Calu3 (cell line): Measurements from ENCODE around the gene OSBPL8. TPM values are rescaled to one million over a fixed set of nuclear protein-coding genes. Genes with fewer than 3 reads are reported as not detected.
A peak's percentile ranks its signal among the peaks of the same experiment; 100 is the strongest.

Experiments
- BruUV-seq: library from RNA; stranded (reverse); fragments of 400-500 nt; replicated peaks from 2 replicates; lab custom pipeline; 2021; lab: Mats Ljungman, UMichigan
- CTCF ChIA-PET: fragments of 300-600 bp; sonication (Branson Sonifier 250); formaldehyde crosslinking; loops from one replicate; lab custom pipeline; 2022; ENCODE audit warnings: antibody characterized with exemption; lab: Charles Lee
- DNase-seq: peaks from one replicate; pipeline ENCODE4 v3.0.0; 2022
- H3K27ac Mint-ChIP-seq: one replicate; pipeline ENCODE4 v1.8.0; 2022; ENCODE audit warnings: mixed read lengths; ENCODE audit not compliant: unreplicated experiment
- H3K27me3 Mint-ChIP-seq: one replicate; pipeline ENCODE4 v1.8.0; 2022; ENCODE audit warnings: mixed read lengths; ENCODE audit not compliant: unreplicated experiment
- H3K36me3 Mint-ChIP-seq: one replicate; pipeline ENCODE4 v1.8.0; 2022; ENCODE audit warnings: mild to moderate bottlenecking, moderate library complexity, mixed read lengths; ENCODE audit not compliant: insufficient read depth, unreplicated experiment
- H3K4me1 Mint-ChIP-seq: one replicate; pipeline ENCODE4 v1.8.0; 2022; ENCODE audit warnings: mild to moderate bottlenecking, low read depth, mixed read lengths; ENCODE audit not compliant: unreplicated experiment
- H3K4me3 Mint-ChIP-seq: one replicate; pipeline ENCODE4 v1.8.0; 2022; ENCODE audit warnings: mild to moderate bottlenecking, low read depth, moderate library complexity, mixed read lengths; ENCODE audit not compliant: unreplicated experiment
- H3K9me3 Mint-ChIP-seq: one replicate; pipeline ENCODE4 v1.8.0; 2022; ENCODE audit warnings: low read depth, mixed read lengths; ENCODE audit not compliant: unreplicated experiment
- CTCF ChIP-seq: fragments of 200-600 bp; IDR thresholded peaks from one replicate; pipeline ENCODE4 v1.8.0; 2022; ENCODE audit warnings: antibody characterized with exemption; ENCODE audit not compliant: unreplicated experiment
- intact Hi-C: fragments of 100-400 bp; cut with micrococcal nuclease; formaldehyde crosslinking; loops from one replicate; pipeline ENCODE4 v1.10.0; 2022; ENCODE audit not compliant: unreplicated experiment
- total RNA-seq: library from RNA; stranded (reverse); gene quantifications from 2 replicates; pipeline ENCODE4 v1.2.3, GENCODE V29; 2022

Gene OSBPL8
- total RNA-seq, 1 experiment from 2014 or later, result 64.9 TPM

DNA sequence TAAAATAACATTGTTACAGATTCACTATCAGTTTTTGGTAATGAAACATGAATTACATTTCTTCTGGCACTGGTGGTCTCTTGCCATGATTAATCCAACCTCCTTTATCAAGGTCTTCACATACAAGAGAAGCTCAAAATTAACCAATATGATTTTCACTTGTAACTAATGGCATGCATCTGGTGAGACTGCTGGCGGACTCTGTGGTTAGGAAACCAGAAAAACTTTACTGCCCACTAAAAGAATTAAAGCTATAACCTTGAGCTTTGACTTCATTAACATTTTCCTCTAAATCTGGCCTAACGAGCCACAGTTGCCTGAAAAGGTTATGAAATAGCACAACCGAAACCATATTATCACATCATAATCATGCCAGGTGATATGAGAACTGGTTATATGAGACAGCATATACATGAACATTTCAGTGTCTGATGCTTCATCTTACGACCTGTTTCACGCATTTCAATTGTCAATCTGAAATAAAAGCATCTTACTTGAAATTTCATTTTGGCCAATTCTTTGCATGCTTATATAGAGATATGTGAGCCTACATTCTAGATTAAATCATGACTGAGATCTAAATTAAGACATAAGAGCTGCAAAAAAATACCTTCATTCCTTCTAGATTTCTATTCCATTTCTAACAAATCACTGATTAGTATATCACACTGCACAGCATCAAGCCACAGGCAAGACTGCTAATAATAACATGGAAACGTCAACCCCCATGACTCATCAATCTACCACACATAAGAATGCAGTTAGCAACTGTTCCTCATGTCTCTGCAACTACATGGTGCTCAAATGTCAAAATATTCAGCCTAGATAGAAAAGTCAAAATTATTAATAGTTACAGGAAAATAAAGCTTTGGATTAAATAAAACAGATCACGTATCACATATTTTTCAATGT lies 89.3 kb downstream of the OSBPL8 start:
- H3K27ac Mint-ChIP-seq, result no peak overlapping the region
- H3K36me3 Mint-ChIP-seq, result no peaks in the 10 kb centered on the region
- peak; percentile 34 for DNase-seq
- intact Hi-C loops, result no loop called here
- TF ChIP-seq CTCF, result no peak
- BruUV-seq, result no TSS peak
- CTCF ChIA-PET, result interaction anchor here (0.6 to 1.3 kb wide), 2 partner anchors 14 to 962 kb away, joined by 3 read pairs; no protein-coding TSS in a partner anchor
- no peaks in the 10 kb centered on the region for H3K9me3 Mint-ChIP-seq
- H3K4me1 Mint-ChIP-seq, result peaks cover 8% of the 10 kb centered on the region
- no peak overlapping the region for H3K4me3 Mint-ChIP-seq
- H3K27me3 Mint-ChIP-seq, result no peaks in the 10 kb centered on the region

- no peak for DNase-seq
- CTCF ChIA-PET, result no interaction called here
- H3K4me1 Mint-ChIP-seq, result peaks cover 20% of the 10 kb centered on the region
- no TSS peak for BruUV-seq
- no peaks in the 10 kb centered on the region for H3K36me3 Mint-ChIP-seq
- H3K27ac Mint-ChIP-seq, result no peak overlapping the region
- no peak overlapping the region for H3K4me3 Mint-ChIP-seq
- no peaks in the 10 kb centered on the region for H3K9me3 Mint-ChIP-seq
- intact Hi-C loops, result no loop called here
- no peaks in the 10 kb centered on the region for H3K27me3 Mint-ChIP-seq
- no peak for TF ChIP-seq CTCF
These were observed 94.9 kb downstream of the OSBPL8 start for GRCh38 chr12:76464631-76465166.

GRCh38 chr12:76462668-76463224 lies 96.8 kb downstream of the OSBPL8 start:
- H3K36me3 Mint-ChIP-seq, result no peaks in the 10 kb centered on the region
- no peaks in the 10 kb centered on the region for H3K9me3 Mint-ChIP-seq
- DNase-seq, result no peak
- H3K4me3 Mint-ChIP-seq, result no peak overlapping the region
- CTCF ChIA-PET, result no interaction called here
- no peak for TF ChIP-seq CTCF
- no TSS peak for BruUV-seq
- H3K4me1 Mint-ChIP-seq, result peaks cover 20% of the 10 kb centered on the region
- no peak overlapping the region for H3K27ac Mint-ChIP-seq
- intact Hi-C loops, result no loop called here
- no peaks in the 10 kb centered on the region for H3K27me3 Mint-ChIP-seq

- no peak overlapping the region for H3K4me3 Mint-ChIP-seq
- no peak for DNase-seq
- no peaks in the 10 kb centered on the region for H3K9me3 Mint-ChIP-seq
- peaks cover 12% of the 10 kb centered on the region for H3K4me1 Mint-ChIP-seq
- H3K27me3 Mint-ChIP-seq, result no peaks in the 10 kb centered on the region
- TF ChIP-seq CTCF, result no peak
- no peak overlapping the region for H3K27ac Mint-ChIP-seq
- H3K36me3 Mint-ChIP-seq, result no peaks in the 10 kb centered on the region
- CTCF ChIA-PET, result interaction anchor here (0.6 kb wide), 1 partner anchor 722 kb away, joined by 5 read pairs; no protein-coding TSS in a partner anchor
- intact Hi-C loops, result no loop called here
- no TSS peak for BruUV-seq
These were observed 98.8 kb downstream of the OSBPL8 start for GRCh38 chr12:76460807-76461206.
